Measurements from ENCODE around the gene TMC6. TPM values are rescaled to one million over a fixed set of nuclear protein-coding genes. Genes with fewer than 3 reads are reported as not detected.

Gene TMC6
- total RNA-seq, 1 donor = 5.2 TPM

DNA sequence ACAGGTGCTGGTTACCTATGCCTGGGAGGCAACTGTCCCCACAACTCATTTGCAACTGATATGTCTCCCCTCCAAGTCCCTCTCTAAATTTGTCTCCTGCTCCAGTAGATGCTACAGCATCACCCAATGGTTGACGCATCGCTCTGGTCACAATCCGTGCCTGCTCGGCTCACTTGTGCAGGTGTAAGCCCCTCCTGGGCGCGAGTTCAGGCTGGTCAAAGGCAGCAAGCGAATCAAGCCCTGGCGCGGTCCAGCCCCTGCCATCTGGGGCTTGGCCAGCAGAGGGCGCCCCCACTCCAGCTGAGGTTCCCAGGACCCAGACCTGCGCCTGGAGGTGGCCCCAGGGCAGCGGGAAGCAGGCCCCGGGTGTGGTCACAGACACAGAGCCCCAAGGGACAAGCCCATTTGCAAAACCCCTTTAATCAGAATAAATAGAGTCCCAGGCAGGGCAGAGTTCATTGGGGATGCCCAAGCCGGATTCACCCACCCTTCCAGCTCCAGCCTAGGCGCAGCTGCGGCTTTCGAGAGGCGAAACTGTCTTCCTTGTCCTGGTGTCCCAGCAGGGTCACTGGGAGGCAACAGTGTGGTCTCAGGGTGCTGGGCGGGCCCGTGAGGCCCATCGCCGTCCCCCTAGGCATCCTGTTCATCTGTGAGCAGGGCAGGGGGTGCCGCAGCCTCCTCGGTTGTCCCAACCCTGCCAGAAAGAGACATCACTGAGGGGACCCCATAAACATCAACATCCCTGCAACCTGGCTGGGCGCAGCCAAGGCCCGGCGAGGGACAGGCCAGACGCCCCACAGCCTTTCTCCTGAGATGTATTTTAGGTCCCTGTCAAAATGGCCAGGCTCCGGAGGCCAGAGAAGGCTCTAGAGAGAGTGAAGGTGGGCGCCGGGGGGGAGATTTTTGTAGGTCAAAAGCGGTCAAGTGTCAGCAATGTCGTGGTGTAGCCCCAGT is 15.8 kb downstream of the TMC6 start:
- DNase-seq (ENCODE audit: low read depth) = peak; percentile 48
- TF ChIP-seq, protein P1, sequence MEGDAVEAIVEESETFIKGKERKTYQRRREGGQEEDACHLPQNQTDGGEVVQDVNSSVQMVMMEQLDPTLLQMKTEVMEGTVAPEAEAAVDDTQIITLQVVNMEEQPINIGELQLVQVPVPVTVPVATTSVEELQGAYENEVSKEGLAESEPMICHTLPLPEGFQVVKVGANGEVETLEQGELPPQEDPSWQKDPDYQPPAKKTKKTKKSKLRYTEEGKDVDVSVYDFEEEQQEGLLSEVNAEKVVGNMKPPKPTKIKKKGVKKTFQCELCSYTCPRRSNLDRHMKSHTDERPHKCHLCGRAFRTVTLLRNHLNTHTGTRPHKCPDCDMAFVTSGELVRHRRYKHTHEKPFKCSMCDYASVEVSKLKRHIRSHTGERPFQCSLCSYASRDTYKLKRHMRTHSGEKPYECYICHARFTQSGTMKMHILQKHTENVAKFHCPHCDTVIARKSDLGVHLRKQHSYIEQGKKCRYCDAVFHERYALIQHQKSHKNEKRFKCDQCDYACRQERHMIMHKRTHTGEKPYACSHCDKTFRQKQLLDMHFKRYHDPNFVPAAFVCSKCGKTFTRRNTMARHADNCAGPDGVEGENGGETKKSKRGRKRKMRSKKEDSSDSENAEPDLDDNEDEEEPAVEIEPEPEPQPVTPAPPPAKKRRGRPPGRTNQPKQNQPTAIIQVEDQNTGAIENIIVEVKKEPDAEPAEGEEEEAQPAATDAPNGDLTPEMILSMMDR (IDR thresholded peaks at IDR 0.05; ENCODE audit: insufficient read depth, low read depth, low read length) = peak; percentile 95
- H3K4me3 ChIP-seq (ENCODE audit: low read depth, low read length) = no peak overlapping the region

DNA sequence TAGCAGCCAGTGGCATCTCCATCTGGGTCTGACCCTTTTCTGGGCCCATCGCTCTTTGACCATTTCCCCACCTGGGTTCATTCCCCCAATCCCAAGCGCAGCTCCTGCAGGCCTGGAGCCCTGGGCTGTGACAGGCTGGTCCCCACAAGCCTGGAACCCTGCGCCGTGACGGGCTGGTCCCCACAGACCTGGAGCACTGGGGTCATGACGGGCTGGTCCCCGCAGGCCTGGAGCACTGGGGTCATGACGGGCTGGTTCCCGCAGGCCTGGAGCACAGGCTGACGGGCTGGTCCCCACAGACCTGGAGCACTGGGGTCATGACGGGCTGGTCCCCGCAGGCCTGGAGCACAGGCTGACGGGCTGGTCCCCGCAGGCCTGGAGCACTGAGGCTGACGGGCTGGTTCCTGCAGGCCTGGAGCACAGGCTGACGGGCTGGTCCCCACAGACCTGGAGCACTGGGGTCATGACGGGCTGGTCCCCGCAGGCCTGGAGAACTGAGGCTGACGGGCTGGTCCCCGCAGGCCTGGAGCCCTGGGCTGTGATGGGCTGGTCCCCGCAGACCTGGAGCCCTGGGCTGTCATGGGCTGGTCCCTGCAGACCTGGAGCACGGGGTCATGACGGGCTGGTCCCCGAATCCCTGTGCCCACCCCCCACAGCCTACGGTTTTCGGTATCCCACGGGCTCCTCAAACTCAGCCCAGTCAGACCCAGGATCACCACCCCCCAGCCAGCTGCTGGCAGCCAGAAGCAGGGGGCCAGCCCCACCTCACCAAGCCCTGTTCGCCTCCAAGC is 16.6 kb downstream of the TMC6 start:
- no peak for DNase-seq (ENCODE audit: low read depth)
- TF ChIP-seq, protein P1 (IDR thresholded peaks at IDR 0.05; ENCODE audit: insufficient read depth, low read depth, low read length) = no peak
- no peak overlapping the region for H3K4me3 ChIP-seq (ENCODE audit: low read depth, low read length)

DNA sequence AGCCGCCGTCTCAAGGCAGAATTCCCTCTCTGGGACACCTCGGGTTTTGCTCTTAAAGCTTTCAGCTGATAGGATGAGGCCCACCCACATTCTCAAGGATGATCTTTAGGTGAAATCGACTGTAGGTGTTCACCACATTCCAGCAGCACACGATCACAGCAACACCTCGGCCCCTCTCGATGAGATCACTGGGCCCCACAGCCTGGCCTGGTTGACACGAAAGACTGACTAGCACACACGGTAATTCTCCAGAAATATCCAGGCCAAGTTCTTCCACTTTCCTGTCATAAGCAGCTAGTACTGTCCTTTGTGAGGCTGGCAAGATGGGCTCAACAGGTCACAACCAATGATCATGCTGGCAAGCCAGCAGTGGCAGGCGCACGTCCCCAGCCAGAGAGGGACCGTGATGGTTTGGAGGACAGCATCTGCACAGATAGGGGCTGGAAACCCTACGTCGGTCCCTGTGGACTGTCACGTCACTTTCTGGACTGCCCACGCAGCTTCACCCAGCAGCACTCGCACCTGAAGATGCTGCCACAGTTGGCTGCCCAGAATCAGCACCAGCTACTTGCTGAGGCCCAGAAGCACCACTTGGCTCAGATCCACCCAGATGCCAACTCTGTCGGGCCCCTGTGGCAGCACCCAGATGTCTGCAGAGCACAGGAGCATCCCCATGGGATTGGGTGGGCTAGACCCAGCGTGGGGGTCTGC is 17.4 kb downstream of the TMC6 start:
- TF ChIP-seq, protein P1 (IDR thresholded peaks at IDR 0.05; ENCODE audit: insufficient read depth, low read depth, low read length) = no peak
- H3K4me3 ChIP-seq (ENCODE audit: low read depth, low read length) = no peak overlapping the region
- no peak for DNase-seq (ENCODE audit: low read depth)

DNA sequence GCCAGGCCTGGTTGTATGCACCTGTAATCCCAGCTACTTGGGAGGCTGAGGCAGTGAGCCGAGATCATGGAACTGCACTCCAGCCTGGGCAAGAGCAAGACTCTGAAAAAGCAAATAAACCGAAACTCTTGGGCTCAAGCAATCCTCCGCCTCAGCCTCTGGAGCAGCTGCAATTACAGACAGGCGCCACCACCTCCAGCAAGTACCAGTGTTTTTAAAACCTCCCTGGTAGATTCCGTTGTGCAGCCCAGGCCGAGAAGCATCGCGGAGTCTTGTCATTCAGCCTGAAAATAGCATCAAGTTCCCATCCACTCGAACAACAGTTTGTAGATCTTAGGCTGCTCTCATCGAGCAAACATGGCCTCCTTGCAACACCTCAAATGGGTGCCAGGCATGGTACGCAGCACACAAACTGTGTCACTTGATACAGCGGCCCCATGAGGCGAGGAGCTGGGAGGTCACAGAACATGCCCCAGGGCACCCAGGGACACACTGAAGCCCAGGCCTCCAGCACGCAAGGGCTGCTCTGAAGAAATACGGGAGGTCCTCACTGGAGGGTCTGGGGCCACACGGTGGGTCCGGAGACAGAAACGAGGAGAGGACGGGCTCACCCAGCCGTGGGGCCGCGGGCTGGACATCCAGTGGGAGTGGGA is 18.1 kb downstream of the TMC6 start:
- no peak overlapping the region for H3K4me3 ChIP-seq (ENCODE audit: low read depth, low read length)
- TF ChIP-seq, protein P1 (IDR thresholded peaks at IDR 0.05; ENCODE audit: insufficient read depth, low read depth, low read length) = no peak
- no peak for DNase-seq (ENCODE audit: low read depth)

DNA sequence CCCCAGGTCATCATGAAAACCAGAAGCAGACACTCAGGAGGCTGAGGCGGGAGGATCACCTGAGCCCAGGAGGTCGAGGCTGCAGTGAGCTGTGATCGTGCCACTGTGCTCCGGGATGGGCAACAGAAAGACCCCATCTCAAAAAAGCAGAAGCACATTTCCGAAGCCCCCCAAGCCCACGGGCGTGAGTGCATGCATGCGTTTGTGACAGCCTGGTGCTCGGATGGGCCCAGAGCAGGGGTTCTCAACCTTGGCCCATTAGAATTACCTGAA is 19.1 kb downstream of the TMC6 start:
- no peak overlapping the region for H3K4me3 ChIP-seq (ENCODE audit: low read depth, low read length)
- no peak for DNase-seq (ENCODE audit: low read depth)
- TF ChIP-seq, protein P1 (IDR thresholded peaks at IDR 0.05; ENCODE audit: insufficient read depth, low read depth, low read length) = no peak
